Measurements from ENCODE around the gene GPR35. TPM values are rescaled to one million over a fixed set of nuclear protein-coding genes. Genes with fewer than 3 reads are reported as not detected.

Gene GPR35
- polyA plus RNA-seq, 1 donor (not counting 4 experiments of a cell fraction or from before 2014, with no cell fraction given), result 0.04 TPM

DNA sequence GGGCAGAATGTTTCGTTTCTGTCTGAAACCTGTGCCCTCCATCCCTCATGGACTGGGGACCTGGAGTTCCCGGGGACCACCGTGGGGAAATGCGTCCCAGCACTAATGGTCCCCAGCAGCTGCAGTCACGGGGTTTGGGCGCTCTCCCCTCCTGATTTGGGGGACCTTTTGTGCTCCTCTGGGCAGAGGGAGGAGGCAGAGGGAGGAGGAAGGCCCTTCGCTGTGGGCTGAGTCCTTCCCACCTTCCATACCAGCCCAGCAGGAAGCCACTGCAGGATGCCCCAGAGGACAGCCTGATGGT lies 3.2 kb downstream of the GPR35 start:
- no peaks in the 10 kb centered on the region for H4K20me1 ChIP-seq (ENCODE audit: control insufficient read depth, extremely low read depth, insufficient read depth, low read length)
- H3K4me3 ChIP-seq (ENCODE audit: control insufficient read depth in 2 of 3, extremely low read depth in 1 of 3, insufficient read depth in 2 of 3, low read depth in 1 of 3, low read length in 3 of 3), result no peak overlapping the region
- DNase-seq (ENCODE audit: low read depth, low spot score) (no peak), FAIRE-seq (no peak)
- TF ChIP-seq, protein P1, sequence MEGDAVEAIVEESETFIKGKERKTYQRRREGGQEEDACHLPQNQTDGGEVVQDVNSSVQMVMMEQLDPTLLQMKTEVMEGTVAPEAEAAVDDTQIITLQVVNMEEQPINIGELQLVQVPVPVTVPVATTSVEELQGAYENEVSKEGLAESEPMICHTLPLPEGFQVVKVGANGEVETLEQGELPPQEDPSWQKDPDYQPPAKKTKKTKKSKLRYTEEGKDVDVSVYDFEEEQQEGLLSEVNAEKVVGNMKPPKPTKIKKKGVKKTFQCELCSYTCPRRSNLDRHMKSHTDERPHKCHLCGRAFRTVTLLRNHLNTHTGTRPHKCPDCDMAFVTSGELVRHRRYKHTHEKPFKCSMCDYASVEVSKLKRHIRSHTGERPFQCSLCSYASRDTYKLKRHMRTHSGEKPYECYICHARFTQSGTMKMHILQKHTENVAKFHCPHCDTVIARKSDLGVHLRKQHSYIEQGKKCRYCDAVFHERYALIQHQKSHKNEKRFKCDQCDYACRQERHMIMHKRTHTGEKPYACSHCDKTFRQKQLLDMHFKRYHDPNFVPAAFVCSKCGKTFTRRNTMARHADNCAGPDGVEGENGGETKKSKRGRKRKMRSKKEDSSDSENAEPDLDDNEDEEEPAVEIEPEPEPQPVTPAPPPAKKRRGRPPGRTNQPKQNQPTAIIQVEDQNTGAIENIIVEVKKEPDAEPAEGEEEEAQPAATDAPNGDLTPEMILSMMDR (optimal IDR thresholded peaks at IDR 0.05 in 1 of 3, IDR thresholded peaks at IDR 0.05 in 1 of 3, conservative IDR thresholded peaks at IDR 0.05 in 1 of 3; ENCODE audit: extremely low read depth in 1 of 3, insufficient read depth in 2 of 3, low read length in 3 of 3), result no peak
- TF ChIP-seq EZH2 (IDR thresholded peaks at IDR 0.05; ENCODE audit: low read length), result no peak
- no peaks in the 10 kb centered on the region for H3K9me3 ChIP-seq (ENCODE audit: control insufficient read depth, low read depth, low read length)
- no peaks in the 10 kb centered on the region for H3K9me1 ChIP-seq (ENCODE audit: control insufficient read depth, extremely low read depth, insufficient read depth, low read length)
- H3K4me1 ChIP-seq (ENCODE audit: control insufficient read depth, extremely low read depth, insufficient read depth, low read length), result no peaks in the 10 kb centered on the region
- dilution Hi-C loops (cut with MboI; ENCODE audit: extremely low pct_ligation_motif_present, low sequenced_read_pairs), result no loop called here
- no peak overlapping the region for H3K9ac ChIP-seq (ENCODE audit: control insufficient read depth, extremely low read depth, insufficient read depth, low read length)
- H3K36me3 ChIP-seq (ENCODE audit: control insufficient read depth in 2 of 2, extremely low read depth in 1 of 2, insufficient read depth in 2 of 2, low read length in 2 of 2), result no peaks in the 10 kb centered on the region
- H3K4me2 ChIP-seq (ENCODE audit: control insufficient read depth, extremely low read depth, insufficient read depth, low read depth, low read length), result no peak overlapping the region
- no peaks in the 10 kb centered on the region for H3K79me2 ChIP-seq (ENCODE audit: control insufficient read depth, insufficient read depth, low read length)
- no peak overlapping the region for H3K27ac ChIP-seq (ENCODE audit: control insufficient read depth, insufficient read depth, low read length)
- H3K27me3 ChIP-seq (ENCODE audit: control insufficient read depth, extremely low read depth, insufficient read depth, low read length), result no peaks in the 10 kb centered on the region
- no peak overlapping the region for H2AFZ ChIP-seq (ENCODE audit: control insufficient read depth, low read length)

DNA sequence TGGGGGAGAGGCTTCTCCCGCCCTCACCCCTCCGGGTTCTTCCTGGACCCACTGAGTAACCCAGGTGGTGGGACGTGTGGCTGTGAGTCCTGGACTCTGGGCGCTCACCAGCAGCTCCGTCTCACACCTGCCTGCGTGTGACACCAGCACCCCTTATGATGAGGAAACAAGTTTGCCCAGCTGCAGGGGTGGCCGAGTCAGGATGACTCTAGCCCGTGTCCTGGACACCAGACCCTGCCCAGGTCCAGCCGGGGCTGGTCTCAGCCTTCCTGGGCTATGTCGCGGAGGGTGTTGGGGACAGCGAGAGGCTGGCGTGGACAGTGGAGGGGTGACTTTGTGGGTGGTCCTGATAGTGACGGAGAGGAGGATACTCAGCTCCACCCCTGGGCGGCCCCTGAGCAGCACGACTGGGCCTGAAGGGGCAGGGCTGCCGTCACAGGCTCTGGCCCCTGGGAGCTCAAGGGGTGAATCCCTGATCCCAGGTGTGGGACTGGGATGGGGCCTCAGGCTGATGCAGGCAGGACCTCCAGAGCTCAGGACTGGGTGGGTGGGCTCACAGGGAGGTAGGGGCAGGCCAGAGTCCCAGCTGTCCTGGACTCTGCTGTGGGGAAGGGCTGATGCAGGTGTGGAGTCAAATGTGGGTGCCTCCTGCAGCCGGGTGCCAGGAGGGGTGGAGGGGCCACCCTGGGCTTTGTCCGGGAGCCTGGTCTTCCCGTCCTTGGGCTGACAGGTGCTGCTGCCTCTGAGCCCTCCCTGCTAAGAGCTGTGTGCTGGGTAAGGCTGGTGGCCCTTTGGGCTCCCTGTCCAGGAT lies 3.7 kb downstream of the GPR35 start:
- Histone ChIP-seq H3K9ac (ENCODE audit: control insufficient read depth, extremely low read depth, insufficient read depth, low read length) (no peak overlapping the region), H3K27ac (ENCODE audit: control insufficient read depth, insufficient read depth, low read length) (no peak overlapping the region), H3K4me3 (ENCODE audit: control insufficient read depth in 2 of 3, extremely low read depth in 1 of 3, insufficient read depth in 2 of 3, low read depth in 1 of 3, low read length in 3 of 3) (no peak overlapping the region), H3K4me1 (ENCODE audit: control insufficient read depth, extremely low read depth, insufficient read depth, low read length) (no peaks in the 10 kb centered on the region), H3K9me1 (ENCODE audit: control insufficient read depth, extremely low read depth, insufficient read depth, low read length) (no peaks in the 10 kb centered on the region), H4K20me1 (ENCODE audit: control insufficient read depth, extremely low read depth, insufficient read depth, low read length) (no peaks in the 10 kb centered on the region), H3K36me3 (ENCODE audit: control insufficient read depth in 2 of 2, extremely low read depth in 1 of 2, insufficient read depth in 2 of 2, low read length in 2 of 2) (no peaks in the 10 kb centered on the region), H3K4me2 (ENCODE audit: control insufficient read depth, extremely low read depth, insufficient read depth, low read depth, low read length) (no peak overlapping the region), H3K79me2 (ENCODE audit: control insufficient read depth, insufficient read depth, low read length) (no peaks in the 10 kb centered on the region), H3K9me3 (ENCODE audit: control insufficient read depth, low read depth, low read length) (no peaks in the 10 kb centered on the region), H3K27me3 (ENCODE audit: control insufficient read depth, extremely low read depth, insufficient read depth, low read length) (no peaks in the 10 kb centered on the region), H2AFZ (ENCODE audit: control insufficient read depth, low read length) (no peak overlapping the region)
- TF ChIP-seq, protein P1 (optimal IDR thresholded peaks at IDR 0.05 in 1 of 3, IDR thresholded peaks at IDR 0.05 in 1 of 3, conservative IDR thresholded peaks at IDR 0.05 in 1 of 3; ENCODE audit: extremely low read depth in 1 of 3, insufficient read depth in 2 of 3, low read length in 3 of 3), result no peak
- no peak for TF ChIP-seq EZH2 (IDR thresholded peaks at IDR 0.05; ENCODE audit: low read length)
- dilution Hi-C loops (cut with MboI; ENCODE audit: extremely low pct_ligation_motif_present, low sequenced_read_pairs), result no loop called here
- FAIRE-seq, result no peak
- DNase-seq (ENCODE audit: low read depth, low spot score), result no peak
